ENCODE data around the gene NHEJ1. TPM values are rescaled to one million over a fixed set of nuclear protein-coding genes. Genes with fewer than 3 reads are reported as not detected.

Gene NHEJ1
- 10 to 100 TPM; 15.2 to 16.9 TPM for total RNA-seq

GRCh38 chr2:219160186-219161017 lies at the start of gene NHEJ1:
NHEJ1 (minus strand) TSS chr2:219160815; CDS start chr2:219158362, 2,453 bp downstream.
- peak; percentile 95 for DNase-seq (ENCODE audit: low spot score)
- TF ChIP-seq POLR2AphosphoS5 (IDR thresholded peaks at IDR 0.05) (peak; percentile 70), CTCF (IDR thresholded peaks at IDR 0.05) (peak; percentile 98 to 99 (median 98)), POLR2A (IDR thresholded peaks at IDR 0.05) (peak; percentile 66)
- Histone ChIP-seq H3K36me3 (no peaks in the 10 kb centered on the region), H3K9me3 (no peaks in the 10 kb centered on the region), H3K27ac (peak within 1 kb of the TSS; percentile 97 to 98), H3K4me1 (replicated peaks) (no peaks in the 10 kb centered on the region), H3K27me3 (replicated peaks; ENCODE audit: insufficient read depth) (no peaks in the 10 kb centered on the region), H3K4me3 (peak within 1 kb of the TSS; percentile 70 to 77)
- intact Hi-C loops (cut with DNase I) = loop anchor here (1.0 to 2.0 kb wide), 2 partner anchors 46 to 134 kb away; partner anchors contain the start of gene ZFAND2B
- under 1% methylated on average over 70 of the region's 70 CpGs for WGBS

DNA sequence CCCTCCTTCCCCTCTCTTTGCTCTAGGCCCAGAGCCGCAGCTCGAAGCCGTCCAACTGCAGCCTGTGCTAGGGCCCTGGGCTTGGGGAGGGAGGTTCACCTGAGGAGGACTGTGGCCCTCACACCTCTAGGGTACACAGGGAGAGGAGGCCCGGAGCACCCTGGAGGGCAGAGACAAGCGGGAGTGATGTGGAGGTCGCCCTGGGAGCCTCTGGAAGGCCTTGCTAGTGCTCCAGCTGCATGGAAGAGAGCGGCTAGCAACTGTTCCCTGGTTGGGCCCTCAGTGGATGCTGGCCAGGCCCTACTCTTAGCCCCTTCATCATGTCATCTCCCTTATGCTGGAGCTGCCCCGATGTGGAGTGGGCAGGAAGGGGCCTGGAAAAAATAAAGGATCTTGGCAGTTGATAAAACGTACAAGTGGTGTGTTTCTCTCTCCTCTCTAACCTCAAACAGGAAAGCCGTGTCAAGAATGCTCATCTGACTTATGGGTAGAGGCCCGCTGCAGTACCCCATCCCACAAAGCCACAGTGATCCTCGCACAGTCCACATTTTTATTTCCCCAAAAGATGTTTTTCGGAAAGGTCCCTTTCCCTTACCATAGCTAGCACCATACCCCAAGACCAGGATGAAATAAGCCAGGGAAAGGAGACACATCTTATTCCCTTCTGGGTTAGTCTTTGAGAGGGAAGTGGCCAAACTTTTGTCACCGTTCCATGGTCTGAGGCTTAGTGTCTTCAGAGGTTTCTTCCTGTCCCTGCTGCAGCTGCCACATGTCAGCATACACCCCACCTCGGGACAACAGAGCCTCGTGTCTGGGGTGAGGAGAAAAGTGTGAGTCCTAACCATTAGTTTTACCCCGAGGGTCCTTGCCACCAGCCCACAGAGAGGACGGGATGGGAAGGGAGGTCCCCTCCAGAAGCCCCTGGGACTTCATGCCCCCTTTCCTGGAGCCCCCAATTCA lies 48.9 kb upstream of the NHEJ1 start:
- no peak for DNase-seq (ENCODE audit: low spot score)
- H3K36me3 ChIP-seq = peaks cover 3 to 10% of the 10 kb centered on the region in 2 donors
- H3K9me3 ChIP-seq = no peaks in the 10 kb centered on the region
- WGBS = 82% methylated on average over 18 of the region's 18 CpGs
- peak overlapping the region in 1 of 2 donors; percentile 10 for H3K27ac ChIP-seq
- peaks cover 11% of the 10 kb centered on the region for H3K4me1 ChIP-seq (replicated peaks)
- H3K4me3 ChIP-seq = no peak overlapping the region
- H3K27me3 ChIP-seq (replicated peaks; ENCODE audit: insufficient read depth) = no peaks in the 10 kb centered on the region
- TF ChIP-seq POLR2AphosphoS5 (IDR thresholded peaks at IDR 0.05) (no peak), POLR2A (IDR thresholded peaks at IDR 0.05) (no peak), CTCF (IDR thresholded peaks at IDR 0.05) (no peak)
- intact Hi-C loops (cut with DNase I) = loop anchor here (10.0 kb wide), 1 partner anchor 85 kb away; no protein-coding TSS in a partner anchor

GRCh38 chr2:219207884-219208740 lies 47.5 kb upstream of the NHEJ1 start:
- Histone ChIP-seq H3K9me3 (no peaks in the 10 kb centered on the region), H3K27me3 (replicated peaks; ENCODE audit: insufficient read depth) (no peaks in the 10 kb centered on the region), H3K4me1 (replicated peaks) (peaks cover 11% of the 10 kb centered on the region), H3K27ac (peak overlapping the region; percentile 98 to 99), H3K36me3 (peaks cover 3 to 4% of the 10 kb centered on the region in 2 donors), H3K4me3 (peak overlapping the region in 1 of 2 donors; percentile 74)
- intact Hi-C loops (cut with DNase I) = no loop called here
- 46% methylated on average over 17 of the region's 17 CpGs for WGBS
- TF ChIP-seq POLR2AphosphoS5 (IDR thresholded peaks at IDR 0.05) (peak; percentile 33), POLR2A (IDR thresholded peaks at IDR 0.05) (no peak)
- peak; percentile 33 for DNase-seq (ENCODE audit: low spot score)

DNA sequence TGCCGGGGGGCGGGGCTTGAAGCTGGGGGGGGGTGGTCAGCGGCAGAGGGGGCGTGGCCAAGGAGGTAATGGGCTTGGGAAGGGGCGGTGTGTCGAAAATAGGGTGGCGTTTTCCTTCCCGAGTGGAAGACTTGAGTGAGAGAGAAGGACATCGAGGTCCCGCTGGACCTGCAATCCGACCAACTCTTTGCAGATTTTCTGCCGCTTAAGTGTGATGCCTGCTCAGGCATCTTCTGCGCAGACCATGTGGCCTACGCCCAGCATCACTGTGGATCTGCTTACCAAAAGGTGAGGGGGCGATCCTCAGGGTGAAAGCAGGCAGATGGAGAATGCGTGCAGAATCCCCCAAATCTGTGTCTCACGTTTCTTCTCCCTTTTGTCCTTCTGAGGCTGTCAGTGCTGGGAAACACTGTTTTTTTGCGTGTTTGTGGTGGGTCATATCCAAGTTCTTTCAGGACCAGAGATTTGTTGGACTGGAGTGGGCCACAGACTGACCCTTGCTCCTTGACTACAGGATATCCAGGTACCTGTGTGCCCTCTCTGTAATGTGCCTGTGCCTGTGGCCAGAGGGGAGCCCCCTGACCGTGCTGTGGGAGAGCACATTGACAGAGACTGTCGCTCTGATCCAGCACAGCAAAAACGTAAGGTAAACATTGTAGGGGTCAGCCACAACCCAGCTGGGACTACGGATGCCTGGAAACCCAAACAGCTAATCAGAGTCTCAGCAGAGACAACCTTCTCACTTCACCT lies 46.7 kb upstream of the NHEJ1 start:
- Histone ChIP-seq H3K4me1 (replicated peaks) (peaks cover 11% of the 10 kb centered on the region), H3K27me3 (replicated peaks; ENCODE audit: insufficient read depth) (no peaks in the 10 kb centered on the region), H3K9me3 (no peaks in the 10 kb centered on the region), H3K27ac (peak overlapping the region; percentile 98 to 99), H3K4me3 (peak overlapping the region; percentile 71 to 74), H3K36me3 (peaks cover 3 to 4% of the 10 kb centered on the region in 2 donors)
- 8% methylated on average over 18 of the region's 22 CpGs for WGBS
- no peak for DNase-seq (ENCODE audit: low spot score)
- TF ChIP-seq CTCF (IDR thresholded peaks at IDR 0.05) (no peak), POLR2AphosphoS5 (IDR thresholded peaks at IDR 0.05) (no peak), POLR2A (IDR thresholded peaks at IDR 0.05) (no peak)
- intact Hi-C loops (cut with DNase I) = no loop called here
